ENCODE measurements around the gene ZSCAN5B. TPM values are rescaled to one million over a fixed set of nuclear protein-coding genes. Genes with fewer than 3 reads are reported as not detected.

Gene ZSCAN5B
- total and polyA plus RNA-seq, 2 of the 13 experiments (the other 11 are each of a cell fraction or from before 2014, with no cell fraction given), result not detected

GRCh38 chr19:56153507-56153906 is 44.1 kb downstream of the ZSCAN5B start:
- peaks cover 15 to 66% of the 10 kb centered on the region in 2 experiments for H3K36me3 ChIP-seq (replicated peaks in 1 of 2; ENCODE audit: control insufficient read depth in 1 of 2, insufficient read depth in 2 of 2, low read length in 2 of 2)
- H3K79me2 ChIP-seq (ENCODE audit: insufficient read depth, low read length), result peaks cover 29% of the 10 kb centered on the region
- ChIA-PET CTCF (ENCODE audit: low intra/inter-chr PET ratio, low total read pairs) (no interaction called here), POLR2A (interaction anchor here (4.9 kb wide), 1 partner anchor 11 kb away, joined by 52 read pairs; the partner anchor contains the start of gene ZNF444)
- FAIRE-seq, result no peak
- 98% methylated on average over 6 of the region's 6 CpGs for WGBS (ENCODE audit: low lambda C conversion rate)
- no peak for DNase-seq (ENCODE audit: low spot score)
- in situ Hi-C loops (cut with HindIII; ENCODE audit: extremely low pct_ligation_motif_present, low pct_unique_long_range_greater_than_20kb) (no loop called here), intact Hi-C loops (cut with micrococcal nuclease; ENCODE audit: unreplicated experiment) (no loop called here)
- ATAC-seq, result no peak
- H2AFZ ChIP-seq (ENCODE audit: low read length), result no peak overlapping the region
- H3K4me3 ChIP-seq (replicated peaks in 1 of 3; ENCODE audit: insufficient read depth in 1 of 3, low read depth in 2 of 3, low read length in 3 of 3), result no peak overlapping the region
- no peak overlapping the region for H3K27ac ChIP-seq (ENCODE audit: extremely low read length, insufficient read depth, low read length)
- H3K9ac ChIP-seq (ENCODE audit: insufficient read depth, low read depth, low read length), result no peak overlapping the region
- H3K9me3 ChIP-seq (ENCODE audit: low read length), result no peaks in the 10 kb centered on the region
- no TSS peak for BruUV-seq (replicated peaks)
- no peak overlapping the region for H3K4me2 ChIP-seq (ENCODE audit: low read depth, low read length)
- peaks cover 27% of the 10 kb centered on the region; the same call in 1 of the 2 replicates for H4K20me1 ChIP-seq (ENCODE audit: insufficient read depth, low read length)
- H3K27me3 ChIP-seq (ENCODE audit: control insufficient read depth in 1 of 2, insufficient read depth in 2 of 2, low read length in 2 of 2), result no peaks in the 10 kb centered on the region
- H3K4me1 ChIP-seq (ENCODE audit: insufficient read depth, low read length), result peaks cover 28% of the 10 kb centered on the region
- TF ChIP-seq ZFX (CRISPR knock-in tag; IDR thresholded peaks at IDR 0.05; ENCODE audit: low read depth), result no peak
- TF ChIP-seq GATAD2A (CRISPR knock-in tag; IDR thresholded peaks at IDR 0.05), result no peak
- no peak for TF ChIP-seq ZNF773 (CRISPR knock-in tag; IDR thresholded peaks at IDR 0.05; ENCODE audit: borderline replicate concordance)
- no peak for TF ChIP-seq ZBTB8A (CRISPR knock-in tag; IDR thresholded peaks at IDR 0.05; ENCODE audit: borderline replicate concordance, low read depth)
- TF ChIP-seq HDAC6 (IDR thresholded peaks at IDR 0.05; ENCODE audit: low read depth, low read length), result no peak
- no peak for TF ChIP-seq PHB2 (IDR thresholded peaks at IDR 0.05; ENCODE audit: partially characterized antibody)
- no peak for TF ChIP-seq ZNF674 (CRISPR knock-in tag; IDR thresholded peaks at IDR 0.05; ENCODE audit: low read depth)
- TF ChIP-seq, protein P1, sequence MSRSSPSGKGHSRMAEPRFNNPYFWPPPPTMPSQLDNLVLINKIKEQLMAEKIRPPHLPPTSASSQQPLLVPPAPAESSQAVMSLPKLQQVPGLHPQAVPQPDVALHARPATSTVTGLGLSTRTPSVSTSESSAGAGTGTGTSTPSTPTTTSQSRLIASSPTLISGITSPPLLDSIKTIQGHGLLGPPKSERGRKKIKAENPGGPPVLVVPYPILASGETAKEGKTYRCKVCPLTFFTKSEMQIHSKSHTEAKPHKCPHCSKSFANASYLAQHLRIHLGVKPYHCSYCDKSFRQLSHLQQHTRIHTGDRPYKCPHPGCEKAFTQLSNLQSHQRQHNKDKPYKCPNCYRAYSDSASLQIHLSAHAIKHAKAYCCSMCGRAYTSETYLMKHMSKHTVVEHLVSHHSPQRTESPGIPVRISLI (CRISPR knock-in tag; IDR thresholded peaks at IDR 0.05; ENCODE audit: borderline replicate concordance), result no peak
- no peak for TF ChIP-seq ZNF230 (CRISPR knock-in tag; IDR thresholded peaks at IDR 0.05)
- no peak for TF ChIP-seq BCL3 (CRISPR knock-in tag; IDR thresholded peaks at IDR 0.05)
- TF ChIP-seq ZNF605 (CRISPR knock-in tag; IDR thresholded peaks at IDR 0.05), result no peak
- TF ChIP-seq, protein P2, sequence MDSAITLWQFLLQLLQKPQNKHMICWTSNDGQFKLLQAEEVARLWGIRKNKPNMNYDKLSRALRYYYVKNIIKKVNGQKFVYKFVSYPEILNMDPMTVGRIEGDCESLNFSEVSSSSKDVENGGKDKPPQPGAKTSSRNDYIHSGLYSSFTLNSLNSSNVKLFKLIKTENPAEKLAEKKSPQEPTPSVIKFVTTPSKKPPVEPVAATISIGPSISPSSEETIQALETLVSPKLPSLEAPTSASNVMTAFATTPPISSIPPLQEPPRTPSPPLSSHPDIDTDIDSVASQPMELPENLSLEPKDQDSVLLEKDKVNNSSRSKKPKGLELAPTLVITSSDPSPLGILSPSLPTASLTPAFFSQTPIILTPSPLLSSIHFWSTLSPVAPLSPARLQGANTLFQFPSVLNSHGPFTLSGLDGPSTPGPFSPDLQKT (CRISPR knock-in tag; IDR thresholded peaks at IDR 0.05; ENCODE audit: borderline replicate concordance), result no peak
- no peak for TF ChIP-seq GZF1 (CRISPR knock-in tag; IDR thresholded peaks at IDR 0.05)
- no peak for TF ChIP-seq HNRNPK (IDR thresholded peaks at IDR 0.05; ENCODE audit: low read depth, low read length, poor library complexity, severe bottlenecking)
- no peak for TF ChIP-seq HNRNPLL (IDR thresholded peaks at IDR 0.05; ENCODE audit: low read depth, low read length, poor library complexity, severe bottlenecking)
- TF ChIP-seq, protein P3, sequence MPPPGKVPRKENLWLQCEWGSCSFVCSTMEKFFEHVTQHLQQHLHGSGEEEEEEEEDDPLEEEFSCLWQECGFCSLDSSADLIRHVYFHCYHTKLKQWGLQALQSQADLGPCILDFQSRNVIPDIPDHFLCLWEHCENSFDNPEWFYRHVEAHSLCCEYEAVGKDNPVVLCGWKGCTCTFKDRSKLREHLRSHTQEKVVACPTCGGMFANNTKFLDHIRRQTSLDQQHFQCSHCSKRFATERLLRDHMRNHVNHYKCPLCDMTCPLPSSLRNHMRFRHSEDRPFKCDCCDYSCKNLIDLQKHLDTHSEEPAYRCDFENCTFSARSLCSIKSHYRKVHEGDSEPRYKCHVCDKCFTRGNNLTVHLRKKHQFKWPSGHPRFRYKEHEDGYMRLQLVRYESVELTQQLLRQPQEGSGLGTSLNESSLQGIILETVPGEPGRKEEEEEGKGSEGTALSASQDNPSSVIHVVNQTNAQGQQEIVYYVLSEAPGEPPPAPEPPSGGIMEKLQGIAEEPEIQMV (CRISPR knock-in tag; IDR thresholded peaks at IDR 0.05; ENCODE audit: low read depth), result no peak
- no peak for TF ChIP-seq RCOR2 (CRISPR knock-in tag; IDR thresholded peaks at IDR 0.05)
- TF ChIP-seq MATR3 (CRISPR knock-in tag; IDR thresholded peaks at IDR 0.05), result no peak
- TF ChIP-seq HIVEP1 (CRISPR knock-in tag; IDR thresholded peaks at IDR 0.05), result no peak
